Kasumi-1 (cell line): ENCODE results near the gene TTBK1.
A peak's percentile ranks its signal among the peaks of the same experiment; 100 is the strongest.

Source experiments
- DNase-seq, 2 experiments: peaks; one replicate each; lab custom pipeline; 2025; lab: John Stamatoyannopoulos, UW

Gene TTBK1

DNA sequence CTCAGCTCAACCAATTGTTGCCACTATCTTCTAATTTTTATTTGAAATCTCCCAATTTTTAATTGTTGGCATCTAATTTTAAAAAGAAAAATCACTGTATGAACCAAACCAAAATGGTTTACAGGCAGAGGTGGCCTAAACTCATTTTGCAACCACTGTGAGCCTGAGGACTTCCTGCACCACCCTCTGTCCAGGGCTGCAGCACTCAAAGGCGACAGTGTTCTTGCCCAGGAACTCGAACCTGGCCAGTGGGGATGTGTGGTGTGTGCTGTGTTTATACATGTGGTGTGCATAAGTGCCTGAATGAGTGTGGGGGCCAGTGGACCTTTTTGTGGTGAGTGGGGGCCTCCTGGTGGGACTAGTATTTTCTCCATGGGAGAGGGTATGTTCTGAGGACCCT, 30.4 kb downstream of the TTBK1 start:
- no peak for DNase-seq

DNA sequence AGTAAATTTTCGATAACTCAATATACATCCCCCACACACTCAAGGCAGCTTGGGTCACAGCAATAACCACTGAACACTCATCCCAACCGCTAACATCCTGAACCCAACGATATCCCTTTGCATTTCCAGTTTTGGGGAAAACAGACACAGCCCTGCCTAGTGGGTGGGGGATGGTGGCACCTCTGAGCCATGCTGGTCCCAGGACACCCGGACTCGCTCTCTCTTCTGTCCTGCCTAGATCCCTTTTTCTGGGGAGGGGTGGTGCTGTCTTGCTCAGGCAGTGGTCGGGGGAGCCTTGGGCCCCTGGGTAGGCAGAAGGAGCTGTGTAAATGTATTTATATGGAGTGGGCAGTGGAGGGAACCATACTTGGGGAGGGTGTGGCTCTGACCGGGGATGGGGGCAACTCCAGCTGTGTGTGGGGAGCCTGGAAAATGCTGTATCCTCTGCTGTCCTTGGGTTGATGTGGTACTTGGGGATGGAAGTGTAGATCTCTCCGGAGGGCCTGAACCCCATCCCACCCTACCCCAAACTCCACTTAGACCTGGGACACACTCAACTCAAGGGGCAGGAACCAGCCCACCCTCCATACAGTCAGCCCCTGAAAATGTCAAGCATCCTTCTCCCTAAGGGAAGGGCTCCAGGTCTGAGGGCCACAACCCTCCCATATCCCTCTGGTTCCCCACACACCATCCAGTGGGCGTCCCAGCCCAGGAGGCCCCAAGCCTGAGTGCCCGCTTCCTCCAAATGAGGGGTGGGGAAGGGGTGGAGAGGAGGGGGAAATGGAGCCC, 31.0 kb downstream of the TTBK1 start:
- peak; percentile 40 to 43 for DNase-seq

DNA sequence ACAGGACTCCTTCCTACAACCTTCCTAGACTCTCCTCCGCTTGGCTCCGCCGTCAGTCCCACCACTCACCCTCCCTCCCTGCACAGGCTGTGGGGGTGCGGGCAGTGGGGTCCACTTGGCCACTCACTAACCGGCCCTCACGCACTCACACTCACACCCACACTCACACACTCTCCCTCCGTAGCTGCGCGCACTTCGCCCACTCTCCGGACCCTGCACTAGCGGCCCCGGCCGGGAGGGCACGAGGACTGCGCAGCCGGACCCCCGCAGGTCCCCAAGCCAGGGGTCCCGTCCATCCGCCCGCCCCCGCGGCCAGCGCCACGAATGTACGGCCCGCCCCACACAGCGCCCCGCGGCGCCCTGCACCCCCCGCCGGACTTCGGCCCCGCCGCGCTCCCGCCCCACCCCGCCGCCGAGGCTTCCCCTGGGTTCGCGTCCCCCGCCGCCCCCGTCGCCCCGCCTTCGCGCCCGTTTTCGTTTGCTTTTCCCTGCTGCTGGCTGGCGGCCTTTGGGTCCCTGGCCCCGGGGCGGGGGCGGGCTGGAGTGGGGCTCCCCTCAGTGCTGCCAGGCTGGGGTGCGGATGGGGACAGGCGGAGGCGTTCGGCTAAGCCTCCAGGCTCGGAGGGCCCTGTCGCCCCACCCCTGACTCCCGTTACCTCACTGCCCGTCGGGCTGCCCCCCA, 31.8 kb downstream of the TTBK1 start:
- DNase-seq, result peak in 1 of 2 experiments; percentile 10

DNA sequence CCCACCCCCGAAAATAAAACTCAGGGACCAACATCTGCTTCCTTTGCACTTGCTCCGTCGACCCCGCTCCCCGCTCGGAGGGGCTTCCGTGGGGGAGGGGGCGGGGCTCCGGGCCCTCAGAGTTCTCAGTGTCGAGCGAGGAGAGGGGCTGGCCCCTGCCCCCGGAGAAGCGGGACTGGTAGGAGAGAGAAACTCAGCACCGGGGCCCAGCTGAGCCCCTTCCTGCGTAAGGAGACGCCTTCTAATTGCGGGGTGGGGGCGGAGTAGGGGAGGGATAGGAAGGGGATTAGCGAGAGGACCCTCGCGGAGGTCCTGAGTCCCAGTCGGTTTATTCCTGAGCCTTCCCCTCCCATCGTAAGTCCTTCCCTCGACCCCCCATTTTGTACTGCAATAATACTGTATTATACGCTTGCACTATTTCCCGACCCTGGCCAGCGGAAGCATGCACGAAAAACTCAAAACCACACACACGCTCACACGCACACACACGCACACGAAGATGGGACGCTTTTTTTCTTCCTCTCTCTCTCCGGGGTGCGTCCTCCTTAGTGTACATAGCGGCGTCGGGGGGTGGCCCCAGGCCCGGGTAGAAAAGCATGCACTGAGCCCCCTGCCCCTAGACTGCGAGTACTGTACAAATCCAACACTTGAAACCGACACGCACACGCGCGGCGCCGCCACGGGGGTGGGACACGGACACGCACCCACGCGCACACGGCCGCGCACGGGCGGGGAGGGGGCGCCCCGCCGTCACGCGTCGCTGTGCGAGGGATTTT, 32.7 kb downstream of the TTBK1 start:
- DNase-seq, result no peak

DNA sequence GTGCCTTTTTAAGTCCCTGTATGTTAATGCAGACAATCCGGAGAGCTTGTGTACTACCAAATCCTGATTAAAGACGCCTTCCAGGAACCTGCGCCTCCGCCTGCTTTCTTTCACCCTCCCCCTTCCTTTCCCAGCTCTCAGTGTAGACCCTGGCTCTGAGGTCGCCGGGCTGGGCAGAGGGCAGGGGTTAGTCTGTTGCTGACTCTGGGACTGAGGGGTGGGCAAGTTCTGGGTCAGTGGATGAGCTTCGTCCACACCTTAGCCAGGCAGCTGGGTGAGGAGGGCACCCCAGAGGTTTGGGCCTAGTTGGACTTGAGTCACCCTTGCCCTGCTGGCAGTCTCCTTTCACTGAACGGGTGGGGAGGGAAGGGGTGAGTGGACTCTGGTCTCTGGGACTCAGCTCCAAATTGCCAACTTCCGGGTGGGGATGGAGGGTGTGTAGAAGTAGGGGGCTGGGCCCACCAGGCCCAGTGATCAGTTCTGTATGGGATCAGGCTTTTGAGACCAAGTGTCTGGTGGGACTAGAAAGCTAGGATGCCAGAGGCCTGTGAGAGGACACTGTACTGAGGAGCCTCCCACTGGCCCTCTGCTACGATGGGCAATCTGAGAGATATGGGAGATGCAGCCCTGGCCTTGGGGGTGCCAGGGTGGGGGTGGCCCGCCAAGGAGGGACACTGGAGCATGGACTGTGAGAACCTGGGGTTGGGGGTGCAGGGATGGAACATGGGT, 33.5 kb downstream of the TTBK1 start:
- DNase-seq, result no peak

DNA sequence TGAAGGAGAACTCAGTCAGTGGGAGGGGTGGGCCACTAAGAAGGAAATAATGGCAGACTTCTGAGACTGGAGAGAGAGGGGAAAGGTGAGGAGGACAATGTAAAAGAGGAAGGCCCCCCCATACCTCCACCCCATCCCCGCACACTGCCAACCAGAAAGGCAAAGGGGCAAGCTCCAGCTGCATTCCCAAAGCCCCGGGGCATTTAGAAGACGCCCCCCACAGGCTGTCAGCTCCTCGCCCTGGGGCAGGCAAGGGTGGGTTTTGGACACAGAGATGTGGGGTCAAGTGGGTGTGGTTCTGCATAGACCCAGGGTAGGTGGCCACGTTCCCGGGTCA, 34.0 kb downstream of the TTBK1 start:
- DNase-seq, result no peak

DNA sequence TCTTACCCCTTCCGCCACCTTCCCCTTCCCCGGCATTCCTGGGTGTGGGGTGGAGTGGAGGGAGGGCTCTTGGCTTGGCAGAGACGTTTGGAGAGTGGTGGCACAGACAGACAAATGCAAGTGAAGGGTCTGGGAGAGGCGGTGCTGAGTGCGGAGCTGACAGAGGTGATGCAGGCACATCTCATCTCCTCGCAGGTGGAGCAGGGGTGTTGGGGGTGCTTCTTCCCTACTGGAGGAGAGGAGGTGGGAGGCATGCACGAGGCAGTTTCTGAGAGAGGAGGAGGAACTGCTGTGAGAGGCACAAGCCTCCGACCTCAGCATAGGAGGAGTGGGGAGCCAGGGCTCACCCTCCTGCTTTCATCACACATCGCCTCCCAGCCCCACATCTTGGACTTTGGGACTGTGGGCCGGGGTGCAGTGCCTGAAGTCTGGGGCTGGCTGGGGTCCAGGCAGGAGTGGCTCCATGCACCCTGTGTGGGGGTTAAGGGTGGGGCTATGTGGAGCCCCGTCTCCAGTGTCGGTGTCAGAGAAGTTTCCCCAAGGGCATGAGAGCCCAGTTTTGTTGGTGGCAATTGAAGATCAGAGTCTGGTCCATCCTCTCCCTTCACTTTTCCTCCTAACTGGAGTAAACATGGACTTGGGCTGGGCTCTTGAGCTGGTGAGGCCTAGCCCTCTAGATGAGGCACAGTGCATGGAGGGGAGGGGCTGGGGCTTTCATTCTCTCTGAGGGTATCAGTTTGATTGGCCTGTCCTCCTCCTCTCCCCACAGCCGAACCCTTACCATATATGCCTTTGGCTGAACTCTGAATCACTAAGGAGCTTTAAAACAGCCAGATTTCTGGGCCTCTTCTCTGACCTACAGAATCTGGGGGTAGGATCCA, 34.6 kb downstream of the TTBK1 start:
- no peak for DNase-seq

DNA sequence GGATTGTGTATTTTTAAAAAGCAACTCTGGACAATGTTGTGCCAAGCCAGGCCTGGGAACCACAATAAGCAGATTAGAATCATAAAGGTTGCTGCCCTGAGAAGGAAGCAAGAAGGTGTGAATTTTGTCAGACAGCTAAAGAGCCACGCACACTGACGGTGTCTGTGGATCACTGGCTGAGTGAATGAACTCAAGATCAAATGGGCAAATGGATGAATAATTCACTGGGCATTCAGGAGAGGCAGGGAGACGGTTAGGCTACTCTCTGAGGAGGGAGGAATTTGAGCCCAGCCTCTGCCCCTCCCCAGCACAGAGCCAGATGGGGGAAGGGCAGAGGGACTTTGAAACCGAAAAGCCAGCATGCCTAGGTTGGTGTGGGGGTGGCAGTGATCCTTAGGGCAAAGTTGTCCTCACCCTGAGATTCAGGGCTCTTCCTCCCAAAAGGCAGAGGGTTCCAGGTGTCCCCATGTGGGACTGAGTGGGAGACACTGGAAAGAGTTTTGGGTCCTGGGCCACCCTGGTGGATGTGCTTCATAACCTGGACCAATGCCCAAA, 35.3 kb downstream of the TTBK1 start:
- no peak for DNase-seq

DNA sequence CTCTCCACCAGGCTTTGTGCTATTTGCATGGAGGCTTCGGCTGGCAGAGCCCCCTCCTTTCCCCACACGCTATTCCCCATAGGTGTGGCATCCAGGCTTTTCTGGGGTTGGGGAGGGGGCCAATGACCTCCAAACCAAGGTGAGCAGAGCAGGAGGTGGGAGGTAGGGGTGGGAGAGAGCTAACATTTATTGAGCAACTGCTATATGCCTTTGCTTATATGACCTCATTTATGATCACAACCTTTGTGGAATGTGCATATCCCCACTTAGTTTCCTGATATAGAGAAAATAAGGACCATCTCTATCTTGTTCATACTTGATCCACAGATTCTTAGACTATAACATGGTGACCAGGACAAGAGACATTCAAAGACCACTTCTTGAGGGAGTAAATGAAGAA, 37.0 kb downstream of the TTBK1 start:
- no peak for DNase-seq

DNA sequence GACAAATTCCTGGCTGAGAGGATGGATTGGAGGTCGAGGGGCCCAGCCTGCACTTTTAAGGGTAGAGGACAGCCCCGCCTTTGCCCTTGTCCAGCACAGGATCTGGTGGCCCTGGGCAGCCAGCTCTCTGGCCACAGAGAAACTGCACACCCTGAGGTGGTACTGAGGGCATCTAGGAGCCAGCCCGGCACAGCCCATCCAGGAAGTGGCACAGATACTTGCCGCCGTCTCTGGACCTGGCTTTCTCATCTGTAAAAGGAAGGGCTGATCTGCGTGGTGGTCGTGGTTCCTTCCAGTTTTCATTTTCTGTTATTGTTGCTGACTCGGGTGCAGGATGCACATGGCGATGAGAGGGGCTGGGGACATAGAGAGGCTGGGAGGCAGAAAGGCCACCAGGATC, 38.8 kb downstream of the TTBK1 start:
- DNase-seq, result no peak

DNA sequence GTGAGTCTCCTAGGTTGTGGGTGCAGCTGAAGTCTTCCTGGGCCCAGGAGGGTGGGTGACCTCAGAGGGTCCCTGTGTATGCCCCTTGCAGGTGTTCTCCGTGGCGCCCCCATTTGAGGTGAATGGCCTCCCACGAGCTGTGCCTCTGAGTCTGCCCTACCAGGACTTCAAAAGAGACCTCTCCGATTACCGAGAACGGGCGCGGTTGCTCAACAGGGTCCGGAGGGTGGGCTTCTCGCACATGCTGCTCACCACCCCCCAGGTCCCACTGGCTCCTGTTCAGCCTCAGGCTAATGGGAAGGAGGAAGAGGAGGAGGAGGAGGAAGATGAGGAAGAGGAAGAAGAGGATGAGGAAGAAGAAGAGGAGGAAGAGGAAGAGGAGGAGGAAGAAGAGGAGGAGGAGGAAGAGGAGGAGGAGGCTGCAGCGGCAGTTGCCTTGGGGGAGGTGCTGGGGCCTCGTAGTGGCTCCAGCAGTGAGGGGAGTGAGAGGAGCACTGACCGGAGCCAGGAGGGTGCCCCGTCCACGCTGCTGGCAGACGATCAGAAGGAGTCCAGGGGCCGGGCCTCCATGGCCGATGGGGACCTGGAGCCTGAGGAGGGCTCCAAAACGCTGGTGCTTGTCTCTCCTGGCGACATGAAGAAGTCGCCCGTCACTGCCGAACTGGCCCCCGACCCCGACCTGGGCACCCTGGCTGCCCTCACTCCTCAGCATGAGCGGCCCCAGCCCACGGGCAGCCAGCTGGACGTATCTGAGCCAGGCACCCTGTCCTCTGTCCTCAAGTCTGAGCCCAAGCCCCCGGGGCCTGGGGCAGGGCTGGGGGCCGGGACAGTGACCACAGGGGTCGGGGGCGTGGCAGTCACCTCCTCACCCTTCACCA, 39.6 kb downstream of the TTBK1 start:
- no peak for DNase-seq

DNA sequence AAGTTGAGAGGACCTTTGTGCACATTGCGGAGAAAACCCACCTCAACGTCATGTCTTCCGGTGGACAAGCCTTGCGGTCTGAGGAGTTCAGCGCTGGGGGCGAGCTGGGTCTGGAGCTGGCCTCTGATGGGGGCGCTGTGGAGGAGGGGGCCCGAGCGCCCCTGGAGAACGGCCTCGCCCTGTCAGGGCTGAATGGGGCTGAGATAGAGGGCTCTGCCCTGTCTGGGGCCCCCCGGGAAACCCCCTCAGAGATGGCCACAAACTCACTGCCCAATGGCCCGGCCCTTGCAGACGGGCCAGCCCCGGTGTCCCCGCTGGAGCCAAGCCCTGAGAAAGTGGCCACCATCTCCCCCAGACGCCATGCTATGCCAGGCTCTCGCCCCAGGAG, 40.2 kb downstream of the TTBK1 start:
- no peak for DNase-seq

DNA sequence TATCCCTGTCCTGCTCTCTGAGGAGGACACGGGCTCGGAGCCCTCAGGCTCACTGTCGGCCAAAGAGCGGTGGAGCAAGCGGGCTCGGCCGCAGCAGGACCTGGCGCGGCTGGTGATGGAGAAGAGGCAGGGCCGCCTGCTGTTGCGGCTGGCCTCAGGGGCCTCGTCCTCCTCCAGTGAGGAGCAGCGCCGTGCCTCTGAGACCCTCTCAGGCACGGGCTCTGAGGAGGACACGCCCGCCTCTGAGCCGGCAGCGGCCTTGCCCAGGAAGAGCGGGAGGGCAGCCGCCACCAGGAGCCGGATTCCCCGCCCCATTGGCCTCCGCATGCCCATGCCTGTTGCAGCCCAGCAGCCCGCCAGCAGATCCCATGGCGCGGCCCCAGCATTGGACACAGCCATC, 40.6 kb downstream of the TTBK1 start:
- DNase-seq, result no peak

DNA sequence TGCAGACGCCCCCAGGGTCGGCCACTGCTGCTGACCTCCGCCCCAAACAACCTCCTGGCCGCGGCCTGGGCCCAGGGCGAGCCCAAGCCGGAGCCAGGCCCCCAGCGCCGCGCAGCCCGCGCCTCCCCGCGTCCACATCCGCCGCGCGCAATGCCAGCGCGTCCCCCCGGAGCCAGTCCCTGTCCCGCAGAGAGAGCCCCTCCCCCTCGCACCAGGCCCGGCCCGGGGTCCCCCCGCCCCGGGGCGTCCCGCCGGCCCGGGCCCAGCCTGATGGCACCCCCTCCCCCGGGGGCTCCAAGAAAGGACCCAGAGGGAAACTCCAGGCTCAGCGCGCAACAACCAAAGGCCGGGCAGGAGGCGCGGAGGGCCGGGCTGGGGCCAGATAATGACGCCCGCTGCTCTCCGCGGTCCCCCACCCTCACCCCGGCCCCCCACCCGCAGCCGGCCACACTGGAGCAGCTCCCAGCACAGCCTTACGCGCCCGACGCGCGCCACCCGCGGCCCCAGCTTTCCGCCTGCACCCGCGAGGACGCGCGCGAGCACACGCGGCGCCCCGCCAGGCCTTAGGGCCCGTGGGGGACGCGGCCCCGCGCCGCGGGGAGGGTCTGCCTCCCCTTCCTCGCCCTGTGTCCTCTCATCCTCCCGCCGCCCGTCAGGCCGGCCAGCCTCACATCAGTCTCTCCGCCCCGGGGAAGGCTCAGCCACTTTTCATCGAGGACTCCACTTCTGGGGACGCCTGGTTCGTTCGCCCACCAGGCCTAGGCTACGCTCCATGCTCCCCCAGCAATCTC, 41.9 kb downstream of the TTBK1 start:
- no peak for DNase-seq

DNA sequence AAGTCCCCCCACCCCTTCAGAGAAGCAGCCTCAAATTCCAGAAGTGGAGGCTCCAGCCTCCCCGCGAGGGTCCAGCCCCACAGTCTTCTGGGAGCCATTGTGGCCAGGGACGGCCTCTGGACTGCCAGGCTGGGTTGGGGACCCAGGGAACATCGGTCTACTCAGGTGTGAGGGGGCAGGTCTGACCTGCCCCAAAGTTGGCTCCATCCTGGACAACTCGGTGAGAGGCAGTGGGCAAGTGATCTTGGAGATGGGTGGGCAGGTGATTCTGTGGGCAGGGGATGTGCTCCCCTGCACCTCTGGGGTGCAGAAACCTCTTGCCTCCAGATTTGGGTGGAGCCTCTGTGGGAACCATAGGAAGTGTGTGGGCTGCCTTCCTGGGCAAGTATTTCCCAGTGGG, 42.6 kb downstream of the TTBK1 start:
- DNase-seq, result no peak

DNA sequence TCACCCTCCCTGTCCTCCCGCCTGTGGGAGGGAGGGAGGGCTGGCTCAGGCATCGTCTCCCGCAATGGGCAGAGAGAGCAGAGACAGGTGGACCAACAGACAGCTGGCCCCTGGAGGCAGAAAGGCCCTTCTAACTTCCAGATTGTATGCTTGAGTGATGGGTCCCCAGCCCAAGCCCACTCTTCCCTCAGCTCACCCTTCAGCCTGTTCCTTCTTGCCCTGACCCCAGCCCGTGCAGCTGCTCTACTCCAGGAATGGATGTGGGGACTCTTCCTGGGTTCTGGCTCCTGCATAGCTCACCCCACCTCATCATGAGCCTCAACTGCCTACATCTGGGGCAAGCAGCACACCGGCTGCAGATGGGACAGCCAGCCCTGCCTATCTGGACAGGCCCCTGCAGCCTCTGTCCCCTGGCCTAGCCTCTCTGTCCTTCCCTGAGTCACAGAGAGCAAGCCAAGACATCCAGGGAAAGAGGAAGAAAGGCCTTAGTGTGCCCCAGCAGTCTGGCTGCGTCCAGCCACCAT, 43.2 kb downstream of the TTBK1 start:
- DNase-seq, result no peak

DNA sequence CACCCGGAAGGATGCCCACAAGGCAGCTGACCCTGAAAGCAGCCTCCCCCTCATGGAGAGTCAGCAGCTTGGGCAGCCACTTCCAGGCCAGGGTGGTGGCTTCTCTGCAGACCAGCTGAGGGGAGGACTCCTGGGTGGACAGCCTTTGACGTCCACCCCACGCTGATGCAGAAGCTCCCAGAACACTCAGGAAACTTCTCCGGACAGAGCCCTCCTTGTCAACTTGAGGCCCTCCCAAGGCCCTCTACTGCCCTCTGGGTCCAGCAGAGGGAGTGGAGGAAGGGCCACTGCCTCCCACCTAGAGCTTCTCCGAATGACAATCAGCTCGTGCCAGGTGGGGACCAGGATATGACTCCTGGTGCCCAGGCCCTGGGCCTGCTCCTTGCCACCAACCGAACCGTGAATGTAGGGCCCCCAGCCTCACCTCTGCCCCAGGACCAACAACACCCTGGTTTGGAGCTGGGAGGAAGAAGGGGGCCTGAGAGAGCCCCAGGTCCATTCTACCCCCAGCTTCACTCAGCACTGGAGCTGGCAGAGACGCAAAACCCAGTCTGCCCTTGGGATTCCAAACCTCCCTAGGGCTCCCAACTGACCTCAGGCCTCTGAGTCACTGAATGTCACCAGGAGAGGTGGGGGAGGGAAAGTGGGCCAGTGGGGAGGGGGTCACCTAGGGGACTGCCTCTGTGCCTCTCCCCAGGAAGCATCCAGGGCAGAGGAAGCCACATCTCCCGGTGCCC, 43.9 kb downstream of the TTBK1 start:
- DNase-seq, result no peak
